ENCODE measurements around the gene ELF1.

DNA sequence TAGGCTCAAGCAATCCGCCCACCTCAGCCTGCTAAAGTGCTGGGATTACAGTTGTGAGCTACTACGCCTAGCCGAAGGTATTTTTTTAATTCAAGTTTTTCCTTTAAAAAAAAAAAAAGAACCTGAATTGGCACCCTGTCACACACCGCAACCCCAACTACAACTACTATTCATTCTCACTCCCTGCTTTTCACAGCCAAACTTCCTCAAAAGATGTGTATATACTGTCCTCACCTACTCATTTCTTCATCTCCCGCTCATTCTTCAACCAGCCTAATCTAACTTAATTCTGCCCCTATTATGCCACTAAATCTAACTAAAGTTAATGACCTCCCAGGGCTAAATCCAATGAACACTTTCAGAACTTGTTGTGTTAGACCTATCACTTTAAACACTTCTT is 29.5 kb upstream of the ELF1 start:
- TF ChIP-seq POLR2AphosphoS5 (IDR thresholded peaks at IDR 0.05) (no peak), POLR2A (IDR thresholded peaks at IDR 0.05) (no peak)
- TF ChIP-seq, protein P1, sequence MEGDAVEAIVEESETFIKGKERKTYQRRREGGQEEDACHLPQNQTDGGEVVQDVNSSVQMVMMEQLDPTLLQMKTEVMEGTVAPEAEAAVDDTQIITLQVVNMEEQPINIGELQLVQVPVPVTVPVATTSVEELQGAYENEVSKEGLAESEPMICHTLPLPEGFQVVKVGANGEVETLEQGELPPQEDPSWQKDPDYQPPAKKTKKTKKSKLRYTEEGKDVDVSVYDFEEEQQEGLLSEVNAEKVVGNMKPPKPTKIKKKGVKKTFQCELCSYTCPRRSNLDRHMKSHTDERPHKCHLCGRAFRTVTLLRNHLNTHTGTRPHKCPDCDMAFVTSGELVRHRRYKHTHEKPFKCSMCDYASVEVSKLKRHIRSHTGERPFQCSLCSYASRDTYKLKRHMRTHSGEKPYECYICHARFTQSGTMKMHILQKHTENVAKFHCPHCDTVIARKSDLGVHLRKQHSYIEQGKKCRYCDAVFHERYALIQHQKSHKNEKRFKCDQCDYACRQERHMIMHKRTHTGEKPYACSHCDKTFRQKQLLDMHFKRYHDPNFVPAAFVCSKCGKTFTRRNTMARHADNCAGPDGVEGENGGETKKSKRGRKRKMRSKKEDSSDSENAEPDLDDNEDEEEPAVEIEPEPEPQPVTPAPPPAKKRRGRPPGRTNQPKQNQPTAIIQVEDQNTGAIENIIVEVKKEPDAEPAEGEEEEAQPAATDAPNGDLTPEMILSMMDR (IDR thresholded peaks at IDR 0.05) = no peak
